T-helper 9 cell (primary cell): ENCODE results near the gene IGLL5.

Experiments used
- DNase-seq: peaks from one replicate; pipeline ENCODE4 v3.0.0-alpha.2; 2020

IGLL5 gene

GRCh38 chr22:22929381-22930221 lies 42.0 kb downstream of the IGLL5 start:
- no peak for DNase-seq

GRCh38 chr22:22930222-22930497 lies 42.5 kb downstream of the IGLL5 start:
- DNase-seq = no peak

GRCh38 chr22:22930571-22931556 lies 43.2 kb downstream of the IGLL5 start:
- no peak for DNase-seq

DNA sequence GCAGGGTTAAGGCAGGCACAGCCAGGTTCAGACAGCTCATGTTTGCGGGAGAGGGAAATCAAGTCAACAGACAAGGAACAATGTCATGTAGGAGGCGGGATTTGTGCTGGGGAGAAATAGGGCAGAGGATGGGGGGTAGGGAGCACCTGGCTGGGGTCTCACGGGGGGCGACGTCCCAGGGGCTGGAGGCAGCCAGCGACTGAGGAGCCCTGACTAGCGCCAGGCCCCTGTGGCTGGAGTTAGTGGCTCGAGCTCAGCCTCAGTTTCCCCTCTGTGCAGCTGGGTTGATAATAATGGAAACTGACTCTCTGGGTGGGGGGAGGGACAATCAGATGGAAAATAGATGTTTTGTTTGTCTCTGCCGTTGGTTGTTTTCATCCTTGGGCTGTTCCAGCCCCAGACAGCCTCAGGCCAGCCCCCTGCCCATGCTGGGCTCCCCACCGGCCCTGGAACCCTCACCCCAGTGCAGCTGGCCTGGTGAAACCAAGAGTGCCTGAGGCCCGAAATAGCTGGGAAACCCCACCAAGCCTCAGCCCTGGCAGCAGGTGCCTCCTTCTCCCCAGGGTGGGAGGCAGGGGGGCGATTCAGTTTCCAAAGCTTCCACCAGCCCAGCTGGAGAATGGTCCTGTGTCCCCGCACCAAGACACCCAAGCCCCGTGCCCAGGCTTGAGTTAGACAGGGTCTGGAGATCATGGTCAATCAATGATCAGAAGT lies 44.1 kb downstream of the IGLL5 start:
- no peak for DNase-seq

DNA sequence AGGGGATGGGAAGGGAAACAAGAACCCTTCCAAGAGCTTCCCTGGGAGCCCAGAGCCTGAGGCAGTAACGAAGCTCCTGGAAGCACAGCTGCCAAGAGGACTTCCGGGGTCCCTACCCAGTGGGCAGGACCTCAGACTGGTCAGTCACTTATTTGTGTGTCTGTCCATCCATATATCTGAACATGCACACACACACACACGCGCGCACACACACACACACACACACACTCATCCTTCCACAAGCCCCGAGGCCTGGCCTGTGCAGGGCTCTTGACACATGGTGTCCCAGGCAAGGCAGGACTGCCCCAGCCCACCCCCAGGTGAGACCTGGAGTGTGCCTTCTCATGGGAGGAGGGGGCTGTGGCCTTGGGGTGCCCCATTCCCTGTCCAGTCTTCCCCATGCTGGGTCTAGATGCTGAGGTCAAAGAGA lies 44.9 kb downstream of the IGLL5 start:
- no peak for DNase-seq

DNA sequence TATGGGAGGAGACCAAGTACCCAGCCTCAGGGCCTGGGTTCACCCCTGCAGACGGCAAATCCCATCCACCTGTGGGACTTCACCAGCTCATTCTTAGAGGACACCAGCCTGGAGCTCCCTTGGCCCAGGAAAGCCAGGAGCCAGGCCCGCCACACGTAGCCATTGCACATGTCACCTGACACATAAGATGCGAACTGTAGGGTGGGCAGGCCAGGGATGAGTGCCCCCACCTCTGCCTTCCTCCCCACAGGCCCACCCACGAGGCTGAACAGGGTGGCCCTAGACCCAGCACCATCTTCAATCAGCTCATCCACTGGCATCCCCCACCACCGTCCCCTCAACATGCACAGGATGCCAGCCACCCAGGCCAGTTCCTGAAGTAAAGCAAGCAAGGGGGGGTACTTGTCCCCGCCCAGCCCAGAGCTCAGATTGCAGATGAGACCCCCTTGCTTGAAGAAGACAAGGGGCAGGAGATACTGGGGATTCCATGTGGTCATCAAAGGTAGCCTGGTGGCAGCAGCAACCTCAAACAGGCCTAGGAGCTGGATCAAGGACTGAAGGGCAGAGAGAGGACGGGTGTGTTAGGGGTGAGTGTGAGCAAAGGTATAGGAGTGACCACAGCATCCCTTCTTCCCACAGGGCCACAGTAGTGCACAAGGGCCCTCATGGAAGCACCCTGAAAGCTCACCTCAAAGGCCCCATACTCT lies 45.6 kb downstream of the IGLL5 start:
- DNase-seq = no peak

GRCh38 chr22:22933807-22934542 lies 46.4 kb downstream of the IGLL5 start:
- no peak for DNase-seq

DNA sequence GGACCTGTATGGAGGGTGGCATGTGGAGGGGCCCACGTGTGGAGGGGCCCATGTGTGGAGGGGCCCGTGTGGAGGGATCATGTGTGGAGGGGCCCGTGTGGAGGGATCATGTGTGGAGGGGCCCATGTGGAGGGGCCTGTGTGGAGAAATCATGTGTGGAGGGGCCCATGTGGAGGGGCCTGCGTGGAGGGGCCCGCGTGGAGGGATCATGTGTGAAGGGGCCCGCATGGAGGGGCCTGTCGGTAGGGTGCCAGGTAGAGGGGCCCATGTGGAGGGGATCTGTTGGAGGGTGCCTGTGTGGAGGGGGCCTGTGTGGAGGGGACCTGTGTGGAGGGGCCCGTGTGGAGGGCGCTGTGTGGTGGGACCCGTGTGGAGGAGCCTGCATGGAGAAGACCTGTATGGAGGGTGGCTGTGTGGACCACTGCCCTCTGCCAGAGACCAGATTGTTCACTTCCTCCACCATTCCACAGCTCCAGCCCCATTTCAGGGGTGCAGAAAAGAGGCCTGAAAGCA lies 47.0 kb downstream of the IGLL5 start:
- no peak for DNase-seq

- DNase-seq = no peak
Observed at GRCh38 chr22:22935056-22935545, 47.5 kb downstream of the IGLL5 start.

DNA sequence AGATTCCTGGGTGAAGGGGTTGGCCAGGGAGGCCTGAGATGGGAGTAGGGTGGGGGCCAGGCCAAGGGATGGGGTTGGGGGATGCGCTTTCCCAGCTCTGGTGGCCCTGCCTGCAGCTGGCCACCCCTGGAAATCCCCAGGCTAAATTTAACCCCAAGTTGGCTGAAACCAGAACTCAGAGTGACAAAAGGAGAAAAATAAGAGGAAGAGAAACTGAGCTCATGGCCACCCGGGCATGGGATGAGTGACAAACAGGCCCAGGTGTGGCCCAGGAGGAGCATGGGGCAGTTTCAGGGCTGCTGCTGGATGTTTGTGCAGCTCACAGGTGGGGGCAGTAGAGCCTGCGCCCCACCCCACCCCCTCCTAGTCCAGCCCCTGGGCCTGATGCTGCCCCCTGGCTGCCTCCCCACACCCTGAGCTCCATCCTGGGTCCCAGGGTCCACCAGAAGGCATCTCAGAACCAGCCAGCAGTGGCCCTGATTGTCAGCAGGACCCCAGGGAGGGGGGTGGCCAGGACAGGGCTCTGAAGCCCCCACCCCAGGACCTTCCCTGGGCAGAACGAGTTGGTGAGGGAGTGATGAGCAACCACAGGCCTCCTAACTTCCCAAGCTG lies 48.0 kb downstream of the IGLL5 start:
- DNase-seq = no peak

DNA sequence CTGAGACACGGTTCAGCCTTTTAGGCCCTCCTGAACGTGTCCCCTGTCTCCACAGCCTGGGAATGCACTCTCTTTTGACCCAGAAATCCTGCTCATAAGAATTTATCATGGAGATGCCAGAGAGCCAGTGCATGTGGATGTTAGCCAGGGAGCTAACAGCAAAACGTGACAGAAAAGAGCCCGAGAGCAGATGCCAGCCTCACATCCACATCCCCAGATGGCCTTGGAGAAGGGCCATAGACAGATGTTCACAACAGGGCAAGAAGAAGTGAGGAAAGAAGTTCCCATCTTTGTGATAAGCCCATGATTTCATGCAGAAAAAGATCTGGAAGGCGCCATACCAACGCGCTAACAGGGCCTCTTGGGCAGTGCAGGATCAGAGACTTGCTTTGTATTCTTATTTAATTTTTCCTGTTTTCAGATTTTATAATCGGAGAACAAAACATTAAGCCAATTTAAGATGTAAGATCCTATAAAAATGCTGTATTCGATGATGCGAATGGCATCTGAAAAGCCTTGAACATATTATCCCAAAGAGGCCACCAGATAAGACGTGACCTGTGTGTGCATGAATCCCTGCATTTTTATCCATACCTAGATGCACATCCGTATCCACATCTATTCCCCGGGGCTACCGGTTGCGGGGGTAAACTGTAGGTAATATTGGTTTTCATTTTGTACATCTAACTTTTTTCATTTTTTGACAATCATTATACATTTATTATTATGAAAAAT lies 48.7 kb downstream of the IGLL5 start:
- DNase-seq = no peak

DNA sequence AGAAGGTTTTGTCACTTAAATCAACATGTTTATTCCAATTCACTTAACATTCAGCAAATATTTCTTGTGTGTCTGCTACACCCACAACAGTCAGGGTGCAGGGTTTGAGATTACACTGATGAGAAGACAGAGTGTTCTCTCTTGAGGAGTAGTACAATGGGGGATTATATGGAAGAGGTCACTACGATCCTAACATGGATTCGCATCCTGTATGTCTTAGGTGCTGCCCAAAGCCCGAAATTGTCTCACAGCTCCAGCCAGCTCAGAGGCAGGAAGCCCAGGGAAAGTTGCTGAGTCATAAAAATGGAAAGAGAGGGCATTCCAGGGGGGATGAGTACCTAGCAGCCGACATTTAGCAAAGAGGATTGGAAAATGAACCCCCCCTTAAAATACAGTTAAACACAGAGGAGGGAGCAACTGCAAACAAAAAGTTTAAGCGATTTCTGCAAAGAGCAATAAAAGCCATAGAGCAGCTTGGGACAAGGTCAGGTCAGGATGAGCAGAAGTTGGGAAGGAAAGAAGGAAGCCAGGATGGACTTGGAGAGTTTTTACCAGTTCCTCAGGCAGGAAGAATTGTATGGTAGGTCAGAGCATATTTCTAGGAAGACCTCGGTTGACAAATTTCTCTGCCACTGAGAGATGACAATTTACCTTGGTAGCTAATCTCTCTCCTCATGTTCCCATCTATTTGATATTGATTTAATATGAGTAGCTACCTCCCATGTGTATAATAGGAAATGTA lies 49.5 kb downstream of the IGLL5 start:
- no peak for DNase-seq

DNA sequence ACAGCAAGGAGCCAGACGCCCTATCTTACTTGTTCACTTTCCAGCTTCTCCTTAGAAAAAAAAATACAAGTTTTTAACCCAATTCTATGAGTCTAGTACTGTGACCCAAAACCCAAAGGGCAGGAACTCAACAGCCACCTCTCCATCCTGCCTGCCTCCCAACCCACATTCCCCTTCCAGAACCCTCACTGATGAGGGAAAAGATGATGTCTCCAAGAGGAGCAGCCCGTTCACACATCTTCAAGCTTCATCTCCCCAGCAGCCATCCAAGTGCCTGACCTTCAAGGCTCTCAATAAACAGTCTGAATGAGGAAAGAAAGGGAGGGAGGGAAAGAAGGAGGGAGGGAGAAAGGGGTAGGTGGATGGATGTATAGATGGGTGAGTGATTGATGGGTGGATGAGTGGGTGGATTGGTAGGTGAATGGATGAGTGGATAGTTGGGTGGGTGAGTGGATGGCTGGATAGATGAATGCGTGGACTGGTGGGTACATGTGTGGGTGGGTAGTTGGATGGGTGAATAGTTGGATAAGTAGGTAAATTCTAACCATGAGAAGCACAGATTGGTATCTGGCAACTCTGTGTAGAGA lies 50.4 kb downstream of the IGLL5 start:
- DNase-seq = no peak

- no peak for DNase-seq
Observed at GRCh38 chr22:22938672-22939587, 51.3 kb downstream of the IGLL5 start.

DNA sequence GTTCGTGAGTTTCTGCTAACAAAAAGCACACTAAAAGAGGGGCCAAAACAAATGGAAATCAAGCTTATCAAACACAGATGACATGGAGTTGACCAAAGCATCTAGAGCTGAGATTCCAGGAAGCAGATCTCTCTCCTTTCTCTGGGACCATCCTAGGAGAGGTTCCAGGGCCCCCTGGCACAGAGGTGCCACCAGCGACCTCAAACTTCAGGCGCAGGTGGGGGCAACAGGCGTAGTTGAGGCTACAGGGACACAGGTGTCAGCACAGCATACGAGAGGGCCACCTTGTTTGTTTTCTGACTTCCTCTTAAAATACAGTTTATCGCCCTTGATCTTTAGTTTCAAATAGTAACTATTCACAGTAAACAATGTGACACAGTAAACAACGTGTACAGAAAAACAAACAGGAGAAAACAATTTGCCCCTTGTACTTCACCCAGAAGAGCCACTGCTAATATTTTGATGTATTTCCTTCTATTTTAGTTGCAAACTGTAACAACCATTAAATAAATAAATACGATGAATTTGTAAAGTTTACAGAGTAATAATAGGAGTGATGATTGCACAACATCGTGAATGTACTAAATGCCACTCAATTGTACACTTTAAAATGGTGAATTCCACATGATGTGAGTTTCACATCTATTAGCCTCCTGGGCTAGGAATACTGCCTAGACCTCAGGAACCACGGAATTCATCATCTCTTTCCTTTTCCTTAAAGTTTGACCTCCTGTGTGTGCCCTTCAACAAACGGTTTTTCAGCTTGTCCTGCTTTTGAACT lies 52.2 kb downstream of the IGLL5 start:
- no peak for DNase-seq

- no peak for DNase-seq
Observed at GRCh38 chr22:22940961-22941605, 53.5 kb downstream of the IGLL5 start.
